Fibroblast of lung (primary cell): Measurements from ENCODE around the gene PLOD3. TPM values are rescaled to one million over a fixed set of nuclear protein-coding genes. Genes with fewer than 3 reads are reported as not detected.

Source experiments
- DNase-seq, 2 donors: peaks; one replicate each; pipeline versions ENCODE4 v3.0.0 to v3.0.0-alpha.2; 2010; ENCODE audit warnings: low read depth in 2 of 2
- H2AFZ ChIP-seq: 2 replicates; pipeline ENCODE4 v1.5.1; 2012; ENCODE audit warnings: low read length, control low read depth, inconsistent platforms
- H3K27ac ChIP-seq: 2 replicates; pipeline ENCODE4 v1.5.1; 2011; ENCODE audit warnings: low read length, control low read depth; ENCODE audit not compliant: insufficient read depth
- H3K27me3 ChIP-seq: 2 replicates; pipeline ENCODE4 v1.5.1; 2011; ENCODE audit warnings: mild to moderate bottlenecking, low read length; ENCODE audit not compliant: control insufficient read depth, insufficient read depth
- H3K36me3 ChIP-seq: 2 replicates; pipeline ENCODE4 v1.5.1; 2011; ENCODE audit warnings: low read length; ENCODE audit not compliant: control insufficient read depth, insufficient read depth
- H3K4me1 ChIP-seq: 2 replicates; pipeline ENCODE4 v1.5.1; 2011; ENCODE audit warnings: low read length; ENCODE audit not compliant: control insufficient read depth, insufficient read depth; ENCODE audit errors: extremely low read depth
- H3K4me2 ChIP-seq: 2 replicates; pipeline ENCODE4 v1.5.1; 2011; ENCODE audit warnings: low read length, control low read depth; ENCODE audit not compliant: insufficient read depth; ENCODE audit errors: extremely low read depth
- H3K4me3 ChIP-seq, 4 experiments: fragments of 200-600 bp in 1 of 4; sonication (generic) in 1 of 4; replicated peaks in 1 of 4; 2 replicates each; pipeline ENCODE4 v1.5.1; 2011 to 2016; ENCODE audit warnings: low read length in 4 of 4, low read depth in 3 of 4, mild to moderate bottlenecking in 3 of 4, control low read depth in 2 of 4, inconsistent platforms in 1 of 4, mixed read lengths in 1 of 4; ENCODE audit not compliant: insufficient read depth in 1 of 4; ENCODE audit errors: control extremely low read depth in 1 of 4
- H3K79me2 ChIP-seq: 2 replicates; pipeline ENCODE4 v1.5.1; 2012; ENCODE audit warnings: mild to moderate bottlenecking, low read length, inconsistent platforms; ENCODE audit not compliant: control insufficient read depth, insufficient read depth
- H3K9ac ChIP-seq: 2 replicates; pipeline ENCODE4 v1.5.1; 2011; ENCODE audit warnings: mild to moderate bottlenecking, low read length, control low read depth; ENCODE audit not compliant: insufficient read depth
- H3K9me3 ChIP-seq: 2 replicates; pipeline ENCODE4 v1.5.1; 2012; ENCODE audit warnings: low read depth, low read length; ENCODE audit not compliant: control insufficient read depth, insufficient read depth
- H4K20me1 ChIP-seq: 2 replicates; pipeline ENCODE4 v1.5.1; 2011; ENCODE audit warnings: low read length; ENCODE audit not compliant: control insufficient read depth, insufficient read depth; ENCODE audit errors: extremely low read depth
- EZH2 ChIP-seq: IDR thresholded peaks from 2 replicates; pipeline ENCODE4 v1.5.1; 2012; ENCODE audit warnings: low read length, control low read depth, mild to moderate bottlenecking; ENCODE audit errors: missing control alignments
- polyA plus RNA-seq, 2 donors: library from polyadenylated mRNA; depleted of rRNA in 1 of 2; stranded (reverse) in 1 of 2; unstranded in 1 of 2; fragments of >200 nt; gene quantifications; 2 replicates each; pipeline ENCODE4 v1.2.1, GENCODE V29; 2011 to 2012; ENCODE audit warnings: missing spikeins in 1 of 2
- total RNA-seq: library from RNA; depleted of rRNA; stranded (reverse); fragments of >200 nt; gene quantifications from 2 replicates; pipeline ENCODE4 v1.2.1, GENCODE V29; 2014
- TF ChIP-seq, protein P1 (sequence below), 2 donors: IDR thresholded peaks in 1 of 2; conservative IDR thresholded peaks in 1 of 2; 1 replicate in 1 of 2; 2 replicates in 1 of 2; pipeline ENCODE4 v1.5.1; 2011 to 2012; ENCODE audit warnings: low read length in 2 of 2, control low read depth in 1 of 2, inconsistent platforms in 1 of 2, low read depth in 1 of 2, mild to moderate bottlenecking in 1 of 2

PLOD3 gene
- total and polyA plus RNA-seq, 2 donors (not counting 1 experiment from before 2014, with no cell fraction given), result 86.0 to 89.0 TPM

DNA sequence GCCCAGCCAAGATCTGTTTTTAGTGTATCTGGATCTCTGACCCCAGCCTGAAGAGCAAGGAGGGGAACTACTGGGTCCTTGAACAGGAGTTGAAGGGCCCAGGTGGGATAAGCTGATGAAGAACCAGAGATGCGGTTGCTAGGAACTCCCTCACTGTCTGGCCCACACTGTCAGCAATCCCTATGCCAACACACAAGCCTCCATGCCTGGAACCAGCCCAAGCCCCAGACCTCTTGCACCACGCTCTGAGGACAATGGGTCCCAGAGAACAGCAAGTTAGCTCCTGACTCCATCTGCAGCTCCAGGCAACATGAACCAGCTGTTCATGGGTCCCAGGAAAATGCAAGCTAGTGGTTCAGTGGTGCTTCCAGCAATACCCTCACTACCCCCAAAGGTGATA is 39.7 kb downstream of the PLOD3 start:
- Histone ChIP-seq H3K9me3 (no peaks in the 10 kb centered on the region), H3K79me2 (no peaks in the 10 kb centered on the region), H4K20me1 (no peaks in the 10 kb centered on the region), H3K9ac (no peak overlapping the region), H2AFZ (no peak overlapping the region), H3K27ac (no peak overlapping the region), H3K4me3 (no peak overlapping the region), H3K36me3 (no peaks in the 10 kb centered on the region), H3K27me3 (peaks cover 65% of the 10 kb centered on the region), H3K4me1 (peaks cover 7% of the 10 kb centered on the region), H3K4me2 (no peak overlapping the region)
- TF ChIP-seq EZH2, result no peak
- TF ChIP-seq, protein P1, sequence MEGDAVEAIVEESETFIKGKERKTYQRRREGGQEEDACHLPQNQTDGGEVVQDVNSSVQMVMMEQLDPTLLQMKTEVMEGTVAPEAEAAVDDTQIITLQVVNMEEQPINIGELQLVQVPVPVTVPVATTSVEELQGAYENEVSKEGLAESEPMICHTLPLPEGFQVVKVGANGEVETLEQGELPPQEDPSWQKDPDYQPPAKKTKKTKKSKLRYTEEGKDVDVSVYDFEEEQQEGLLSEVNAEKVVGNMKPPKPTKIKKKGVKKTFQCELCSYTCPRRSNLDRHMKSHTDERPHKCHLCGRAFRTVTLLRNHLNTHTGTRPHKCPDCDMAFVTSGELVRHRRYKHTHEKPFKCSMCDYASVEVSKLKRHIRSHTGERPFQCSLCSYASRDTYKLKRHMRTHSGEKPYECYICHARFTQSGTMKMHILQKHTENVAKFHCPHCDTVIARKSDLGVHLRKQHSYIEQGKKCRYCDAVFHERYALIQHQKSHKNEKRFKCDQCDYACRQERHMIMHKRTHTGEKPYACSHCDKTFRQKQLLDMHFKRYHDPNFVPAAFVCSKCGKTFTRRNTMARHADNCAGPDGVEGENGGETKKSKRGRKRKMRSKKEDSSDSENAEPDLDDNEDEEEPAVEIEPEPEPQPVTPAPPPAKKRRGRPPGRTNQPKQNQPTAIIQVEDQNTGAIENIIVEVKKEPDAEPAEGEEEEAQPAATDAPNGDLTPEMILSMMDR (conservative IDR thresholded peaks at IDR 0.05 in 1 of 2, IDR thresholded peaks at IDR 0.05 in 1 of 2; ENCODE audit: low read depth in 1 of 2, low read length in 2 of 2), result no peak
- peak in 1 of 2 donors; percentile 33 for DNase-seq

DNA sequence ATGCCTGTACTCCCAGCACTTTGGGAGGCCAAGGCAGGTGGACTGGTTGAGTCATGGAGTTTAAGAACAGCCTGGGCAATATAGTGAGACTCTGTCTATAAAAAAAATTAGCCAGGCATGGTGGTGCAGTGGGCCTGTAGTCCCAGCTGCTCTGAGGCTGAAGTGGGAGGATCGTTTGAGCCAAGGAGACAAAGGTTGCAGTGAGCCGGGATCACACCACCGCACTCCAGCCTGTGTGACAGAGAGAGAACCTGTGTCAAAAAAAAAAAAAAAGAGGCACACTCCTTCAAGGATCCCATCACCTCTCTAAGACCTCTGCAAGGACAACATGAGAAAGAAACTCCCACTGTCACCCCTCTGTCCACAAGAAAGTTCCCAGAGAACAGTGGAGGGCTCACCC is 41.7 kb downstream of the PLOD3 start:
- TF ChIP-seq, protein P1 (conservative IDR thresholded peaks at IDR 0.05 in 1 of 2, IDR thresholded peaks at IDR 0.05 in 1 of 2; ENCODE audit: low read depth in 1 of 2, low read length in 2 of 2), result no peak
- Histone ChIP-seq H3K9ac (no peak overlapping the region), H3K4me1 (peaks cover 7% of the 10 kb centered on the region), H3K4me3 (no peak overlapping the region), H4K20me1 (no peaks in the 10 kb centered on the region), H3K36me3 (no peaks in the 10 kb centered on the region), H2AFZ (no peak overlapping the region), H3K27me3 (peaks cover 78% of the 10 kb centered on the region), H3K9me3 (no peaks in the 10 kb centered on the region), H3K79me2 (no peaks in the 10 kb centered on the region), H3K27ac (no peak overlapping the region), H3K4me2 (no peak overlapping the region)
- no peak for DNase-seq

DNA sequence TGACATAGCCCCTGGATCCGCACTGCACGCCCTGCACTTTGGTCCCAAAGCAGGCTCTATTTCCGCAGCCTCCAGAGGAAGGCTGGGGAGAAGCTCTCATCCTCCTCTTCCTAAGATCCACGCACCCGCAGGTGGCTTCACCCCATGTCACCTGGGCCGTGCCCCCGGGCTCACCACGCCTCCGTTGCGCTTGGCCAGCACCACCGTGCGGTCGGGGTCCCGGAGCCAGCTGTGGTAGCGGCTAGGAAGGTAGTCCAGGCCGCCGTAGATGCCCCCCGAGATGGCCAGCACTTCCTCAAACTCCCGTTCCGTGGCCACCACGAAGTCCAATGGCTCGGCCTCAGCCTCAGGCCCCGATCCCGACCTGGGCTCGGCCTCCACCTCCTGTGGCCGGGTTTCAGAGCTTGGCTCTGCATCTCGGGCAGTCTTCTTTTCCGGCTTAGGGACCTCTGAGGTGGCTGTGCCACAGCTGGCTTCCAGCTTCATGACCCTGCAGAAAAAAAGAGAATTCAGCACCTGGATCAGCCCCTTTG is 43.0 kb downstream of the PLOD3 start:
- no peak for DNase-seq
- TF ChIP-seq, protein P1 (conservative IDR thresholded peaks at IDR 0.05 in 1 of 2, IDR thresholded peaks at IDR 0.05 in 1 of 2; ENCODE audit: low read depth in 1 of 2, low read length in 2 of 2), result no peak
- peak; percentile 46 for TF ChIP-seq EZH2
- H3K27ac ChIP-seq, result no peak overlapping the region
- H3K27me3 ChIP-seq, result peaks cover 74% of the 10 kb centered on the region
- no peak overlapping the region for H2AFZ ChIP-seq
- H3K4me1 ChIP-seq, result peaks cover 11% of the 10 kb centered on the region
- H3K36me3 ChIP-seq, result no peaks in the 10 kb centered on the region
- H3K9ac ChIP-seq, result no peak overlapping the region
- H4K20me1 ChIP-seq, result no peaks in the 10 kb centered on the region
- H3K4me2 ChIP-seq, result no peak overlapping the region
- no peak overlapping the region for H3K4me3 ChIP-seq
- H3K9me3 ChIP-seq, result no peaks in the 10 kb centered on the region
- H3K79me2 ChIP-seq, result no peaks in the 10 kb centered on the region
